GM12878 (cell line): ENCODE results near the gene POFUT2.

Source experiments
- ZNF384 ChIP-seq: IDR thresholded peaks from 2 replicates; pipeline ENCODE4 v1.6.1; 2012; ENCODE audit warnings: low read depth, mild to moderate bottlenecking, low read length, improper control_type of control experiment, borderline replicate concordance
- TF ChIP-seq, protein P1 (sequence below): IDR thresholded peaks from 2 replicates; pipeline ENCODE4 v1.6.1; 2011; ENCODE audit warnings: low read depth, mild to moderate bottlenecking, low read length, moderate library complexity, borderline replicate concordance; ENCODE audit errors: extremely low read depth
- TF ChIP-seq, protein P2 (sequence below): IDR thresholded peaks from 2 replicates; pipeline ENCODE4 v1.6.1; 2012; ENCODE audit warnings: low read length, inconsistent platforms

DNA sequence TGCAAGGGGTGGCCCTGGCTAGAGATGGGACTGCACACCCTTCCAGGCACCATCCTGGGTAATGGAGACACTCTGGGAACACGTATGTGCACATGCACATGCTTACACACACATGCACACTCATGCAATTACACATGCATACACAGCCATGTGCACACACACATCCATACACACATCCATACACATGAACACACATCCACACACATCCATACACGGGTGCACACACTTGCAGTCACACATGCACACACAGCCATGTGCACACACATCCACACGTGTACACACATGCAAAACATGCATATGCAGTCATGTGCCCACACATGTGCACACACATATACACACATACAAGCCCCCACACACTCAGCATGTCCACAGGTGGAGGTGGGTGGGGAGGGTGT is 22.3 kb upstream of the POFUT2 start:
- TF ChIP-seq, protein P1, sequence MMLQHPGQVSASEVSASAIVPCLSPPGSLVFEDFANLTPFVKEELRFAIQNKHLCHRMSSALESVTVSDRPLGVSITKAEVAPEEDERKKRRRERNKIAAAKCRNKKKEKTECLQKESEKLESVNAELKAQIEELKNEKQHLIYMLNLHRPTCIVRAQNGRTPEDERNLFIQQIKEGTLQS: no peak
- TF ChIP-seq, protein P2, sequence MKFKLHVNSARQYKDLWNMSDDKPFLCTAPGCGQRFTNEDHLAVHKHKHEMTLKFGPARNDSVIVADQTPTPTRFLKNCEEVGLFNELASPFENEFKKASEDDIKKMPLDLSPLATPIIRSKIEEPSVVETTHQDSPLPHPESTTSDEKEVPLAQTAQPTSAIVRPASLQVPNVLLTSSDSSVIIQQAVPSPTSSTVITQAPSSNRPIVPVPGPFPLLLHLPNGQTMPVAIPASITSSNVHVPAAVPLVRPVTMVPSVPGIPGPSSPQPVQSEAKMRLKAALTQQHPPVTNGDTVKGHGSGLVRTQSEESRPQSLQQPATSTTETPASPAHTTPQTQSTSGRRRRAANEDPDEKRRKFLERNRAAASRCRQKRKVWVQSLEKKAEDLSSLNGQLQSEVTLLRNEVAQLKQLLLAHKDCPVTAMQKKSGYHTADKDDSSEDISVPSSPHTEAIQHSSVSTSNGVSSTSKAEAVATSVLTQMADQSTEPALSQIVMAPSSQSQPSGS: no peak
- no peak for TF ChIP-seq ZNF384
